Hepatocyte (in vitro differentiated cells): ENCODE results near the gene SLC9A3. TPM values are rescaled to one million over a fixed set of nuclear protein-coding genes. Genes with fewer than 3 reads are reported as not detected.

Source experiments
- DNase-seq: peaks from one replicate; pipeline ENCODE4 v3.0.0-alpha.2; 2016; ENCODE audit warnings: low spot score
- H2AFZ ChIP-seq: fragments of 200-600 bp; sonication (generic); 2 replicates; pipeline ENCODE4 v1.6.0; 2016; ENCODE audit warnings: antibody characterized with exemption, mild to moderate bottlenecking
- H3K27ac ChIP-seq: fragments of 200-600 bp; sonication (generic); 2 replicates; pipeline ENCODE4 v1.5.1; 2016; ENCODE audit warnings: mild to moderate bottlenecking
- H3K27me3 ChIP-seq: fragments of 200-600 bp; sonication (generic); 2 replicates; pipeline ENCODE4 v1.6.1; 2016
- H3K36me3 ChIP-seq: fragments of 200-600 bp; sonication (generic); replicated peaks from 2 replicates; pipeline ENCODE4 v1.5.1; 2016; ENCODE audit warnings: low read depth; ENCODE audit not compliant: insufficient read depth
- H3K4me1 ChIP-seq: fragments of 200-600 bp; sonication (generic); 2 replicates; pipeline ENCODE4 v1.5.1; 2016; ENCODE audit warnings: mild to moderate bottlenecking, moderate library complexity; ENCODE audit not compliant: insufficient read depth
- H3K4me2 ChIP-seq: fragments of 200-600 bp; sonication (generic); 2 replicates; pipeline ENCODE4 v1.6.0; 2016
- H3K4me3 ChIP-seq: fragments of 200-600 bp; sonication (generic); 2 replicates; pipeline ENCODE4 v1.5.1; 2016; ENCODE audit warnings: mild to moderate bottlenecking
- H3K79me2 ChIP-seq: fragments of 200-600 bp; sonication (generic); 2 replicates; pipeline ENCODE4 v1.6.0; 2017; ENCODE audit warnings: mild to moderate bottlenecking
- H3K9me2 ChIP-seq: fragments of 200-600 bp; sonication (generic); replicated peaks from 2 replicates; pipeline ENCODE4 v1.6.0; 2017; ENCODE audit warnings: mild to moderate bottlenecking; ENCODE audit not compliant: insufficient read depth
- H3K9me3 ChIP-seq: fragments of 200-600 bp; sonication (generic); 2 replicates; pipeline ENCODE4 v1.5.1; 2016; ENCODE audit warnings: low read depth, mild to moderate bottlenecking
- H4K20me1 ChIP-seq: fragments of 200-600 bp; sonication (generic); 2 replicates; pipeline ENCODE4 v1.6.0; 2016; ENCODE audit warnings: mild to moderate bottlenecking; ENCODE audit not compliant: insufficient read depth, poor library complexity, severe bottlenecking
- EZH2 ChIP-seq: fragments of 200-600 bp; sonication (generic); IDR thresholded peaks from 2 replicates; pipeline ENCODE4 v1.6.1; 2016; ENCODE audit warnings: antibody characterized with exemption, mild to moderate bottlenecking, borderline replicate concordance
- EZH2phosphoT487 ChIP-seq: fragments of 200-600 bp; sonication (generic); IDR thresholded peaks from one replicate; pipeline ENCODE4 v1.6.1; 2018; ENCODE audit warnings: antibody characterized with exemption, mild to moderate bottlenecking, low read depth, moderate library complexity; ENCODE audit not compliant: unreplicated experiment, severe bottlenecking
- WGBS: methylation state at CpG from one replicate; pipeline ENCODE4 v1.1.6; 2016; ENCODE audit warnings: low lambda C conversion rate; ENCODE audit errors: missing lambda C conversion rate; 5-methylcytosine and 5-hydroxymethylcytosine counted together
- polyA plus RNA-seq: library from polyadenylated mRNA; unstranded; fragments of >200 nt; fragmentation: Nextera tagmentation; extraction: Ambion mirVana; gene quantifications from 2 replicates; pipeline ENCODE4 v1.2.1, GENCODE V29; 2016
- total RNA-seq: library from RNA; depleted of rRNA; stranded (reverse); fragments of >200 nt; gene quantifications from 2 replicates; pipeline ENCODE4 v1.2.3, GENCODE V29; 2014
- TF ChIP-seq, protein P1 (sequence below): fragments of 200-600 bp; sonication (generic); IDR thresholded peaks from 2 replicates; pipeline ENCODE4 v1.5.1; 2016; ENCODE audit warnings: antibody characterized with exemption, mild to moderate bottlenecking; ENCODE audit not compliant: poor library complexity

SLC9A3 gene
- total and polyA plus RNA-seq, 2 experiments from 2014 or later = 4.8 to 7.4 TPM

GRCh38 chr5:493119-493701, 31.0 kb downstream of the SLC9A3 start:
- Histone ChIP-seq H3K4me1 (no peaks in the 10 kb centered on the region), H3K36me3 (no peaks in the 10 kb centered on the region), H3K27ac (no peak overlapping the region), H3K4me3 (no peak overlapping the region), H3K9me3 (no peaks in the 10 kb centered on the region), H3K4me2 (no peak overlapping the region), H3K79me2 (no peaks in the 10 kb centered on the region), H3K27me3 (peaks cover 43% of the 10 kb centered on the region), H2AFZ (no peak overlapping the region), H3K9me2 (no peaks in the 10 kb centered on the region), H4K20me1 (no peaks in the 10 kb centered on the region)
- no peak for DNase-seq
- TF ChIP-seq, protein P1, sequence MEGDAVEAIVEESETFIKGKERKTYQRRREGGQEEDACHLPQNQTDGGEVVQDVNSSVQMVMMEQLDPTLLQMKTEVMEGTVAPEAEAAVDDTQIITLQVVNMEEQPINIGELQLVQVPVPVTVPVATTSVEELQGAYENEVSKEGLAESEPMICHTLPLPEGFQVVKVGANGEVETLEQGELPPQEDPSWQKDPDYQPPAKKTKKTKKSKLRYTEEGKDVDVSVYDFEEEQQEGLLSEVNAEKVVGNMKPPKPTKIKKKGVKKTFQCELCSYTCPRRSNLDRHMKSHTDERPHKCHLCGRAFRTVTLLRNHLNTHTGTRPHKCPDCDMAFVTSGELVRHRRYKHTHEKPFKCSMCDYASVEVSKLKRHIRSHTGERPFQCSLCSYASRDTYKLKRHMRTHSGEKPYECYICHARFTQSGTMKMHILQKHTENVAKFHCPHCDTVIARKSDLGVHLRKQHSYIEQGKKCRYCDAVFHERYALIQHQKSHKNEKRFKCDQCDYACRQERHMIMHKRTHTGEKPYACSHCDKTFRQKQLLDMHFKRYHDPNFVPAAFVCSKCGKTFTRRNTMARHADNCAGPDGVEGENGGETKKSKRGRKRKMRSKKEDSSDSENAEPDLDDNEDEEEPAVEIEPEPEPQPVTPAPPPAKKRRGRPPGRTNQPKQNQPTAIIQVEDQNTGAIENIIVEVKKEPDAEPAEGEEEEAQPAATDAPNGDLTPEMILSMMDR = no peak
- TF ChIP-seq EZH2 = no peak
- no peak for TF ChIP-seq EZH2phosphoT487
- WGBS = 59% methylated on average over 25 of the region's 26 CpGs

DNA sequence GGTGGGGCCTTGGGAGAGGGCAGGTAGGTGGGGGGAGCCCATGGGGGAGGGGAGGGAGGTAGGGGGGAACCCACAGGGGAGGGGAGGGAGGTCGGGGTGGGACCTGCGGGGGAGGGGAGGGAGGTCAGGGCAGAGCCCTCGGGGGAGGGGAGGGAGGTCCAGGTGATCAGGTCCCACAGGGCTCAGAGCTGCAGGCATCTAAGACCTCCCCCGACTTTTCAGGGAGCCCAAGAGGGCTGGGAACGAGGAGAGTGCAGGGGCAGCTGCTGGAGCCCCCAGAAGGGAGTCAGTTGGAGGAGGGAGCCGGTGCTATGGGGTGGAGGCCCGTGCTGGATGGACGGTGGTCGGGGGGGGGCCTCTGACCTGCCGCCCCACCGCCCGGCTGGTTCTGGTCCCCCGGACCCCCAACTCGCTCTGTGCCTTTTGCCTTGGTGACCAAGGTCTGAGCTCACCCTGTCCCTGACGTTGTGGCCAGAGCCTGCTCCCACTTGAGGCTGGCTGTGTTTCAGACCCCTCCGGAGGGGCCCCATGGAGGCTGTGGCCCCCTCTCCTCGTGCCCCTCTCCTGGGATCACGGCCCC, 31.8 kb downstream of the SLC9A3 start:
- Histone ChIP-seq H3K9me2 (no peaks in the 10 kb centered on the region), H3K4me3 (no peak overlapping the region), H3K4me2 (no peak overlapping the region), H3K36me3 (no peaks in the 10 kb centered on the region), H3K79me2 (no peaks in the 10 kb centered on the region), H3K4me1 (no peaks in the 10 kb centered on the region), H4K20me1 (no peaks in the 10 kb centered on the region), H2AFZ (no peak overlapping the region), H3K27me3 (peaks cover 38% of the 10 kb centered on the region), H3K9me3 (no peaks in the 10 kb centered on the region), H3K27ac (no peak overlapping the region)
- WGBS = 93% methylated on average over 3 of the region's 18 CpGs
- TF ChIP-seq EZH2phosphoT487 (no peak), EZH2 (no peak)
- TF ChIP-seq, protein P1 = no peak
- no peak for DNase-seq

DNA sequence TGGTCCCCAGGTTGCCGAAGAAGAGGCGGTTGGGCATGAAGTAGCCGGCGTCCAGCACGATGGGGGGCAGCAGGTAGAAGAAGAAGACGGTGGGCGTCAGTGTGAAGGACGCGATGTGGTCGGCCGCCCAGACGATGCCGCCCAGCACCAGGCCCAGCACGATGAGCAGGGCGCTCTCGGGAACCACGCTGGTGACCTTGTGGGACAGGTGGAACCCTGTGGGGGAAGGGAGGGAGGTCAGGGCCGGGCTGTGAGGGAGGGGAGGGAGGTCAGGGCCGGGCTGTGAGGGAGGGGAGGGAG, 32.4 kb downstream of the SLC9A3 start:
- Histone ChIP-seq H3K27ac (no peak overlapping the region), H2AFZ (no peak overlapping the region), H3K9me2 (no peaks in the 10 kb centered on the region), H3K9me3 (no peaks in the 10 kb centered on the region), H3K4me3 (no peak overlapping the region), H3K79me2 (no peaks in the 10 kb centered on the region), H3K4me1 (no peaks in the 10 kb centered on the region), H3K36me3 (no peaks in the 10 kb centered on the region), H3K4me2 (no peak overlapping the region), H4K20me1 (no peaks in the 10 kb centered on the region), H3K27me3 (peaks cover 32% of the 10 kb centered on the region)
- DNase-seq = no peak
- TF ChIP-seq EZH2phosphoT487 = no peak
- TF ChIP-seq, protein P1 = no peak
- TF ChIP-seq EZH2 = no peak
- 89% methylated on average over 17 of the region's 19 CpGs for WGBS
